ENCODE measurements around the gene RGCC.
A peak's percentile ranks its signal among the peaks of the same experiment; 100 is the strongest.
"Not testable (repeated sequence)": the region's sequence is repeated elsewhere in the genome, so short reads cannot be mapped to it uniquely, and the experiment has no call there.

Gene RGCC, protein sequence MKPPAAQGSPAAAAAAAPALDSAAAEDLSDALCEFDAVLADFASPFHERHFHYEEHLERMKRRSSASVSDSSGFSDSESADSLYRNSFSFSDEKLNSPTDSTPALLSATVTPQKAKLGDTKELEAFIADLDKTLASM

DNA sequence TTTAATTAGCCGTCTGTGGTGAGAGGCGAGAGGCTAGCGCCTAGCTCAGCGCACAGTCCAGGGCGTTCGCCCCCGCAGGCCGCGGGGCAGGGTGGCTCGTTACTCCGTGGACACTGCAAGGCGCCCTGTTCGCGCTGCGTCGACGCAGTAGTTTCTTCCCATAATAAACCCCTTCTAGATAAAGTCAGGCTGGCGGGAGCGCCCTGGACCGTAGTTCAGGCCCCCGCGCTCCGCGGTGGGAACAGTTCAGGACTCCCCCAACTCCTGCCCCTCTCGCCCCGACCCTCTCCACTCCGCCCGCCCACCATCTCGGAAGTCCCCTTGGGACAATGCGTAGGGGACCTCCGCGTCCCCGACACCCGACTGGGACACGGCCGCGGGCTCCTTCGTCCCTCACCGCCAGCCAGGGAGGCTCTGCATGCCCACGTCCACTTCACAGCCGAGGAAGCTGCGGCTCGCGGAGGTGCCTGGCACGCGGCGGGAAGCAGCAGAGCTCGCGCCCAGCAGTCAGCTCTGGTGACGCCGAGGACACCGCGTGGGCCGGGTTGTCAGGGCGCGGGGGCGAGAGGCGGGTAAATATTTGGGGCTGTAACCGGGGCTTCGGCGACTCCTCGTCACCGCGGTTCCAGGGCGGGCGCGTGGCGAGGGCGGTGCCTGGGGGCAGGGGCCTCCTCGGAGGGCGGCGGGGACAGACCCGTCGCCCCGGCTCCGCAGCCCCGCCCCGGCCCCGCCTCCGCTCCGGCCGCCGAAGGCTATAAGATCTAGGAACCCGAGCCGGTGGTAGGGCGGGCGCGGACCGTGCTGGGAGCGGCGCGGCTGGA is at the start of gene RGCC:
RGCC (plus strand) TSS at position 783 of the 821 bp plus-strand sequence. CDS start 158 bp downstream, outside the sequence.
- peak; percentile 96 for DNase-seq

DNA sequence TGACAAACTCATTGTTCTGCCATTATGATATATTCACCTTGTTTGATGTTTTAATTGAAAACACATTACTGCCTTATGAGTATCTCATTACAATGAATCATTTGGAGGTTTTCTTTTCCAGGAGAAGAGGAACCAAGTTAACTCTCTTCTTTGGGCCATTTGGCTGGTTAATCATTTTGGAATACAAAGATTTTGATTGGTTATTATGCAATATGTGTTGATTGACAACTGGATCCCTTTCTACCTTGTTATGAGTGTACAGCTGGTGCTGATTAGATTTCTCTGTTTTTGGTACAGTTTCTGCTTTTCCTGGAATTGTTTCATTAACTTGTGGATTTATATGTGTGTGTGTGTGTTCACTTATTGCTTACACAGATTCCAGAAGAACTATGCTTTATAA is 49.2 kb upstream of the RGCC start:
- DNase-seq = no peak

DNA sequence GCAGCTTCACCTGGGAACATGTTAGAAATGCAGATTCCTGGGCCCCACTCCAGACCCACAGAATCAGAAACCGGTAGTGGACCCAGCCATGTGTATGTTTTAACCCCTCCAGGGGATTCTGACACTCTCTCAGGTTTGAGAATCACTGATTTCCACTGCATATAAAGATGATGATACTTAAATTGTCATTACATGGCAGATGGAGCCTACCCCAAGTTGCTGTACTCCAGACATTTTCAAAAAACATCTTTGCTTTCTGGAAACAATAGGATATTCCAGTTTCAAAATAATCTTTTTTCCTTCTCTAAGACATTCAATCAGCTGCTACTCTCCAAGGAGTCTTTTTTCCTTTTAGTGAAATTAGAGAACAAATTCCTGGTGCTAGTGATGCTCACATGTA is 48.6 kb upstream of the RGCC start:
- no peak for DNase-seq

DNA sequence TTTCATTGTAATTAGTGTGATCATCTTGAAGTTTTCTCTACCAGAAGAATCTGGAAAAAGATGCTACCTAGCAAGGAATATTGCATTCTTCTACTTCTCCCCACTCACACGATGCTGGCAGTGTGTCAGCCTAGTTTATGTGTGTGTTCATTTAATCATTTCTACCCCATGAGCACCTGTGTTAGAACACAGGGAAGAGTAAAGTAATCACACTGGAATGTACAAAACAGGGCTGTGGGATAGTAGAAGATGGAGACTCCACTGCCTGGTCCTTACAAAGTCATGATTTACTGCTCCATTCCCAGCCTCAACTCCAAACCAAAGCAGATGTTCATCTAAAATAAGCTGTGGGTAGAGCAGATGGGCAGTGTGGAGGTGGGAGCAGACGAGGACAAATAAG is 47.7 kb upstream of the RGCC start:
- no peak for DNase-seq

DNA sequence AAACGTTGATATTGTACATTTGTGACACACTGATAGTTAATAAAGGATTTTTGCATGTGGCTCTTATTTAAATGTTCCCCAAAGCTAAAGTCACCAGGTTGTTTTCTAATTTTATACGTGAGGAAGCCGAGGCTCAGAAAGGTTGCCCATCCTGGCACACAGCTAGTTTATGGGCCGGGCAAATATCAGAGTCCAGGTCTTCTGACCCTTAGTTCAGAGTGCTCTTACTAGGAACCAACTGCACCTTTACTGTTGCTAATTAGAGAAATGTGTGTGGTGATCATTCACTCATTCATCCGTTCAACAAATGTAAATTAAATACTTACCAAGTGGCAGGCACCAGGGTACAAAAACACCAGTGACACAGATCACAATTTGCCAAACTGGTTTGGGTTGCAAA is 46.3 kb upstream of the RGCC start:
- no peak for DNase-seq

DNA sequence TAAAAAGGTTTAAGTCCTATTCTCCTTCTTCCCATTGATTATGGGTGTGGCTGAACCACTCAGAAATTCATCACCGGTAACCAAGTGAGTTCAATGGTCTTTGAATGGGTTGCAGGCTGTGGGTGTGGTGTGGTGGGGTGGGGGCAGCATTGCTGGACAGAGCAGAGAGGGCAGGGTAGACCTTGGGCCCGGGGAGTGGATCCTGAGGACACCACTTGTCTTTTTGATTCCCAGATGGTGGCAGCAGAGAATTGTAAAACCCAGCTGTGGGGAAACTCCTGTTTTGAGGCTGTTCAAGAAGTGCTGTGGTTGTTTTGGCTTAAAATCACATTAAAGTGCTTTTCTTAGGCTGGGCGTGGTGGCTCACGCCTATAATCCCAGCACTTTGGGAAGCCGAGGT is 45.8 kb upstream of the RGCC start:
- DNase-seq = no peak

DNA sequence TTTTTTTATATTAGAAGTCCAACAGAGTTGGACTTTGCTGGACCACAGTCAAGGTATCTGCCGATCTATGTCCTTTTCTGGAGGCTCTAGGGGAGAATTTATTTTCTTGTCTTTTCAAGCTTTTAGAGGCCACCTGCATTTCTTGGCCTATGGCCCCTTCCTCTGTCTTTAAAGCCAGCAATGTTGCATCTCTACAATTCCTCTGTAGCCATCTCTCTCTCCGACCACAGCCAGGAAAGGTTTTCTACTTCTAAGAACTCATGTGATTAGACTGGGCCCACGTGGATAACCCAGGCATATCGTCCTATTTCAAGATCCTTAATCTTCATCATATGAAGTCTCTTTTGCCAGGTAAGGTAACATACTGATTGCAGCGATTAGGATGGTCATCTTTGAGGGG is 43.5 kb upstream of the RGCC start:
- DNase-seq = no peak

DNA sequence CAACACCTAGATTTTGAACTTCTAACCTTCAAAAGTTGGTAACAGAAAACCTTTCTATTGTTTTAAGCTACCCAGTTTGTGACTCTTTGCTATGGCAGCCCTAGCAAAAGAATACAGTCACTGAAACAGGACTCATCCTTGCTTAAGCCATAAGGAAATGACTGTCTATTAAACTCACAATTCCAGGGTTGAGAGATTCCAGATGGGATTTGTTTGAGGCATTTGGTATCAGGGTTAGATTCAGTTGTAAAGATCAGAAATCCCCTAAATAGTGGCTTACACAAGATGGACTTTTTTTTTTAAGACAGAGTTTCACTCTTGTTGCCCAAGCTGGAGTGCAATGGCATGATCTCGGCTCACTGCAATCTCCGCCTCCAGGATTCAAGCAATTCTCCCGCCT is 41.1 kb upstream of the RGCC start:
- DNase-seq = no peak

DNA sequence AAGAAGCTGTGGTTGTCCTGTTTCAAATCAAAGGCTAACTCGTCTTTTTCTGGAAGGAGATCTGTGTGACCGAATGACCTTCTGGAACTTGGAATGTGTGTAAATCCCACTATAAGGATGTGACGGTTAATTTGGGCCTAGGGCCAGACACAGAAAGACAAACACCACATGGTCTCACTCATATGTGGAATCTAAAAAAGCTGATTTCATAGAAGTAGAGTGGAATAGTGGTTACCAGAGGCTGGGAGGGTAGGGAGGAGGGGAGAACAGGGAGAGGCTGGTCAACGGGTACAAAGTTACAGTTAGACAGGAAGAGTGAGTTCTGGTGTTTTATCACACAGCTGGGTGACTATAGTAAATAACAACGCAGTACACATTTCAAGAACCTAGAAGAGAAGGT is 39.3 kb upstream of the RGCC start:
- no peak for DNase-seq

DNA sequence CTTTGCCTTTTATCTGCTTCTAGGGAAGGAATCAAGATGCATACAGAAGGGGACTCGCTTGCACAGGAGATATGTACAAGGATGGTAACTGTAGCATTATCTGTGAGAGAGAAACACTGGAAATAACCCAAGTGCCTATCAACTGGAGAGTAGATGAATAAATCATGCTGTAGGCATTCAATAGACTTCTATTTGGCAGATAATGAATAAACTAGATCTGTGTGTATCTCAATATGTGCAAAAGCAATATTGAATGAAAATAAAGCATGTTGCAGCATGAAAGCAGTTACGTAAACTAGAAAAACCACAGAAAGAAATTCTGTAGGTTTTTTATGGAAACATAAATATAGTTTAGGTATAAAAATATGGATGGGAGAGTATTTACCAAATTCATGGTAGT is 38.6 kb upstream of the RGCC start:
- no peak for DNase-seq

DNA sequence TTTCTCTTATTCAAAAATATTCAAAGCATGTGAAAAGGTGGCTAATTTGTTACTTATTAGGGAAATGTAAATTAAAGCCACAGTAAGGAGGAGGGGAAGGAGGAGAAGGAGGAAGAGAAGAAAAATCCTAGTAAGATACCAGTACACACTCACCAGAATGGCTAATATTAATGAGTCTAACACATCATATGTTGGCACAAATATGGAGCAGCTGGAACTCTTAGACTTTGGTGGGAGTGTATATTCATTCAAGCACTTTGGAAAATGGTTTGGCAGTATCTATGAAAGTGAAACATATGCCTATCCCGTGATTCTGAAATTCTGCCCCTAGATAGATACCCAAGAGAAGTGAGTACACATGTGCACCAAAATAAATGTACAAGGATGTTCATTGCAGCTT is 38.1 kb upstream of the RGCC start:
- DNase-seq = no peak

DNA sequence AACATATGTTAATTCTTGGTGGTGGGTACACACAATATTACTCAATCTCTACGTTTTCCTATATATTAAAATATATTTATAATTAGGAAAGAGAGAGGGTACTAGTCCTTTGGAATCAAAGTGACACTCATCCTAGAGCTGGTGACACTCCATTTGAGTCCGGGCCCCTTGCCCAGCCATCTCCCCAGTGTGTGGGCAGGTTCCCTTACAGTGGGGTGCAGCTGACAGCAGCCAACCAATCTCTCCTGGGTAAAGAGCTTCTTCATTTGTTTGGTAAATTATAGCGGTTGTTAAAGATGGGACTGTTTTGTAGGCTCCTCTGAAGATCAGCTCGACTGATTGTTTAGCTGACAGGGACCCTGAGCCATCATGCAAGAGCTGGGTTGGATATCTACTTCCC is 37.2 kb upstream of the RGCC start:
- DNase-seq = no peak

DNA sequence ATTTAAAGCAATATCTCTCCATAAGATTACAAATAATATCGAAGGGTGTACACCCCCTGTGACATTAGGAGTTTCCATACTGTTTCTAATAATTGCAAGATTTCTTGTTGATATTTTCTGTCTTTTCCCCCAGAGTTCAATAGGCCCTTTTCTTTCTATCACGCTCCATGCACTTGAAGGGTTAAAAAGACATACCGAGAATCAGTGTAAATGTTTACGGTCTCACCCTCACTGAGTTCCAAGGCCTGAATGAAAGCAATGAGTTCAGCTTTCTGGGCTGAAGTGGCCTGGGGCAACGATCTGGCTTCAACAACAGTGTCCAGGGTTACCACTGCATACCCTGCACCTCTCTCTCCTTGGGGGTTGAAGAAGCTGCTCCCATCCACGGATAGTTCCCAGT is 36.0 kb upstream of the RGCC start:
- not testable (repeated sequence) for DNase-seq

DNA sequence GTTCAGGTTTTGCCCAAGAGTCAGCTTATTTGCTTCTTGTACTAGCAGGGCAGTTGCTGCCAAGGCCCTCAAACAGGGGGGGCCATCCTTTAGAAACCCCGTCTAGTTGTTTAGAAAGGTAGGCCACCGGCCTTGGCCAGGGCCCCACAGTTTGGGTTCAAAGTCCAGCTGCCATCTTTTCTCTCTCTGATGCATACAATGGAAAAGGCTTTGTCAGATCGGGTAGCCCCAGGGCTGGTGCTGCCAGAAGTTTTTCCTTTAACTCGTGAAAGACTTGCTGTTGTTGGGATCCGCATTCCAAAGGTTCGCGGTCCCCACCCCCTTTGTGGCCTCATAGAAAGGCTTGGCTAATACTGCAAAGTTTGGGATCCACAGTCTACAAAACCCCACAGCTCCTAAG is 35.4 kb upstream of the RGCC start:
- not testable (repeated sequence) for DNase-seq

DNA sequence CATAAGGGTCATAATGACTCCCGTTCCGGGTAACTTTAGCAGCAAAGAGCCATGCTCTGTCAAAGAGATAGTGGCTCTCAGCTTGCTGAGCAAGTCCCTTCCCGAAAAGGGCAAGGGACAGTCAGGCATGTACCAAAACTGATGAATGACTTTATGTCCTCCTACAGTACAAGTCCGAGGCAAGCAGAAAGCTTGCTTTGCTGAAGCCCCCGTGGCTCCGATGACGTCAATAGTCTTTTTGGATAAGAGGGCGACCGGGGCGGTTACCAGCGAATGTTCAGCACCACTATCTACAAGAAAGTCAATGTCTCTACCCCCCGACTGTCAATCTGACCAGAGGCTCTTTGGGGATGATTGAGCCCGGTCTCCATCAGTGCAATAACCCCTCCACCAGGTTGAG is 34.1 kb upstream of the RGCC start:
- not testable (repeated sequence) for DNase-seq

DNA sequence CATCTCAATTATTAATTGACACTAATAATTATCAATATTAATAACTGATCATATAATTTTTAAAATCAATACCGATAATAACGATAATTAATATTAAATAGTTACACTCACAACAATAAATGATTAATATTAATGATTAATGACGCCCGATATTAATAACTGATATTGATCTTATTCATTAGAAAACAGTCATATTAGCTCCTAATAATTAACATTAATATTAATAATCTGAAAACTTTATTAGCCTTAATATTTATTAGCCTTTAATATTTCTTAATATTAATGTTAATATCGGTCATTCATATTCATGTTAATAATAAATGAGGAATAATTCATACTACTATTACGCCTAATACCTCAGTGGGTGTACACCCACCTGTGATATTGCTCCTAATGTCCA is 32.7 kb upstream of the RGCC start:
- not testable (repeated sequence) for DNase-seq

DNA sequence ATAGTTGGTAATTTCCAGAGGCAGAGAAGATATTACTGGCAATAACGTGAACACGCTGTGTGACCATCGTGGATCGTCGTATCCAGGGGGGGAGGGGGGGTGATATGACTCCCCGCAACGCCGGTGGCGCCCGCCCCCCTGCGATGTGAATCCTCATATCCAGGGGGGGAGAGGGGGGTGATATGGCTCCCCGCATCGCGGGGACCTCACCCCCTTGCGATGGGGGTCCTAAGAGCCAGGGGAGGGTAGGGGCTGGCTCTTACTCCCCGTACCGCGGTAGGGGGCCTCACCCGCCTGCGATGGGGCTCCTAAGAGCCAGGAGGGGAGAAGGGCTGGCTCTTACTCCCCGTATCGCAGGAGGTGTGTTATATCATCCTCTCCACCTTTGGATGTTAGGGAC is 31.3 kb upstream of the RGCC start:
- no peak for DNase-seq

DNA sequence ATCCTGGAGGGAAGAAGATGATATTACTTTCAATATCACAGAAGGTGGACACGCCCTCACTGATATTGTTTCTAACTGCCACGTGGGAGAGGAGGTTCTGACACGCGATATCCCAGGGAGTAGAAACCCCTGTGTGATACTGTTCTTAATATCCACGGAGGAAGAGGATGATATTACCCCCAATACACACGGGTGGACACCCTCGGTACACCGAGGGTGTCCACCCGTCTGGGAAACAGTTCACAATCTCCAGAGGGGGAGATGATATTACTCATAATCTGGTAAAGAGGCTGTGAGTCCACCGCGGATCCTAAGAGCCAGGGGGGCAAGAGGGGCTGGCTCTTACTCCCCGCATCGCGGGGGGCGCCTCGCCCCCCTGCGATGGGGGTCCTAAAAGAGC is 29.7 kb upstream of the RGCC start:
- DNase-seq = no peak

DNA sequence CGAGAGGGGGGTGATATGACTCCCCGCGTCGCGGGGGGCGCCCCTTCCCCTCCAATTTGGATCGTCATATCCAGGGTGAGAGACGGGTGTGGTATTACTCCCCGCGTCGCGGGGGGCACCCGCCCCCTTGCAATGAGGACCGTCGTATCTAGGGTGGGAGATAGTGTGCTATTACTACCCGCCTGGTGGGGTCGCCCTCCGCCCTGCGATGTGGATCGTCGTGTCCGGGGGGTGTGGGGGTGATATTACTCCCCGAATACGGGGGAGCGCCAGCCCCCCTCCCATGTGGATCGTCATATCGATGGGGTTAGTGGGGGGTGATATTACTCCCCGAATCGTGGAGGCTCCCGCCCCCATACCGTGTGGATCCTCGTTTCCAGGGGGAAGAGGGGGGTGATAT is 29.2 kb upstream of the RGCC start:
- DNase-seq = peak; percentile 45

DNA sequence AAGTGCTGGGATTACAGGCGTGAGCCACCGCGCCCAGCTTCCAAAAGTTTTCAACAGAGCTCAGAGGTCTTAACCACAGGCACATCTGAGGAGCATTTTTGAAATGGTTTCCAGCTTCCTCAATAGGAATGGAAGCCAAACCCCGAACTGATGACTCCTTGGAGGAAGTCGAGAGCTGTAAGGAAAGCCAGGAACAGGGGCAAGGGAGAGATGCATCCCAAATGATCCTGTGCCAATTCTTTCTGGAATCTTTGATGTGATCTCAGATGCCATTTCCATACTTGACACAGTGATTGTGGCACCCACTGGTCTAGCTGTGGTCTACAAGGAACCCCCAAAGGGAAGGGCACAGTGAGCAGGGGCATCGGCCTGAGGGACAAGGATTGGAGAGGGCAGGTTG is 23.3 kb upstream of the RGCC start:
- DNase-seq = not testable (repeated sequence)

DNA sequence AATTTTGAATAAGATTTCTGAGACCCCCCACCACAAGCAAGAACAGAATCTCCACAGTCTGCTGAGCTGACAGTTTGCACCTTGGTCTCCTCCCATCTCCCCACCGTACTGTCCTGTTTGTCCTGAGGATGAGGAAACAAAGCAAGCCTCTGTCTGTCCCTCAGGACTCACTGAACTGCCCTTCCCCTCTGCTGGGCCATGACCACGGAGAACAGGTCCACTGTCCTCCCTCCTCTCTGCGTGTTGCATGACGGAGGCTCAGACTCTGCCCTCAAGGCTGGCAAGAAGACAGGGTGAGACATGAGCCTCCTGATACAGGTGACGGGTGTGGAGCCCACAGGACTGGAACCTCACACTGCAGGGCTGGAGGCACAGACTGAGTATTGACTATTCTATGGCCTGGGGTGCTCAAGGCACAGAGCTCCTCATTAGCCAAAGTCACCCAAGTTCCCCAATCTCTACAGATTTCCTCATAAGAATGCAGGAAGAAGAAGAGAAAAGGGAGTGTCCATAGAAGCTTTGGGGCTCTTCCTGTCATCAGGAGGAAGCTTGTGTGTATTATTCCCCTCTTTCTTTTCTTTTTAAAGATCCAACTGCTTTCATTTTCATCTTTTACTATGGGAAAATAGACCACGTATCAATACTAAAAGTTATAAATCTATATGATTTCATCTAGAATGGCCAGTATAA is 22.4 kb upstream of the RGCC start:
- no peak for DNase-seq

DNA sequence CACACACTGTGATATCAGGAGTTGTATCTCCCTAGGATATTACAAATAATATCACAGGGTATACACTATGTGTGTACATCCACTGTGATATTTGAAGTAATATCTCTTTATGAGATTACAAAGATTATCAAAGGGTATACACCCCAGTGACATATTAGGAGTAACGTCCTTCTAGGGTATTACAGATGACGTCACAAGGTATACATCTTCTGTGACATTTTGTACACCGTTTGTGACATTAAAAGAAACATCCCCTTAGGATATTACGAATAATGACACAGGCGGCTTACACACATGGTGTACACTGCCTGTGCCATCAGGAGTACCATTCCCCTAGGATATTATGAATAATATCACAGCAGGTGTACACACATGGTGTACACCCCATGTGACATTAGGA is 13.4 kb upstream of the RGCC start:
- no peak for DNase-seq

DNA sequence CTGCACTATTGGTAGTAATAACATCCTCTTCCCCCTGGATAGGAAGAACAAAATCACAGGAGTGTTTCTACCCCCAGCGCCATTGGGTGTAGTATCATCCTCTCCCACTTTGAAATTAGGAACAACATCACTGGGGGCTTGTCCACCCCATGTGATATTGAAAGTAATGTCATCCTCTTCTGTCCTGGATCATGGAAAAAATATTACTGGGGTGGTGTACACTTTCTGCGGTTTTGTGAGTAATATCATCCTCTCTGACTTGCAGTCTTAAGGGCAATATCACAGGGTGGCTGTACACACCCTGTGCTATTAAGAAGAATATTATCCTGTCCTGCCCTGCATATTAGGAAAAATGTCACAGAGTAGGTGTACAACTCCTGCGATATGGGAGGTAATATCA is 4.9 kb upstream of the RGCC start:
- DNase-seq = no peak

DNA sequence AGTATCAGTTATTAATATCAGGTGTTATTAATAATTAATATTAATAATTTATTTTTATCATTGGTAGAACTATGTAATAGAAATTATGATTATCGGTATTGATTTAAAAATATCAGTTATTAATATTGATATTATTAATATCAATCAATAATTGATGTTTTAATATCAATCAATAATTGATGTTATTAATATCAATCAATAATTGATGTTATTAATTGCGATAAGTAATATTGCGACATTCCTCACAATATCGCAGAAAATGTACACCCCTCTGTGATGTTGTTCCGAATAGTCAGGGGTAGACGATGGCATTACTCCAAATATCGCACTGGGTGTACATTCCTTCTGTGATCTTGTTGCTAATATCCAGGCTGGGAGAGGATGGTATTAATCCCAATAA is 3.7 kb upstream of the RGCC start:
- DNase-seq = no peak
